HG02798 (cell line): ENCODE measurements around the gene DMXL1.
"Not testable (repeated sequence)": the region's sequence is repeated elsewhere in the genome, so short reads cannot be mapped to it uniquely, and the experiment has no call there.

Experiments
- ATAC-seq: cut with Tn5 transposase; IDR thresholded peaks from one replicate; pipeline ENCODE4 v1.9.1; 2021; ENCODE audit warnings: mild to moderate bottlenecking; ENCODE audit not compliant: unreplicated experiment, poor library complexity

DMXL1 gene

DNA sequence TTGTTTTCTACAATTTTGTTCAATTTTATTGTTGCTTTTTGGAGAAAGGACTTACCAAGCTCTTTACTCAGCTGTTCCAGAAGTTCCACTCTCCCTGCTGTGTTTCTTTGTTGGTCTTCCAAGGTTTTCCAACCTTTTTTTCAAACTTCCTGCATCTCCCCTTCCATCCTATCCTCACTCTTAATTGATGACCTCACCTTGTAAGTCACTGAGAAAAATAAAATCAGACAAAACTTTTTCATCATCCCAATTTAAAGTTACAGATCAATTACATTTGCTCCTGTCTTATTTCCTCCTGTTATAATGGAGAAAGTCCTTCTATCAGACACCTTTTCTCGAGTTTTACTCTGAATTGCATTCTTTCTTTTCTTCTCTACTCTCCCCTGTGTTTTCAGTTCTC lies 121.1 kb downstream of the DMXL1 start:
- ATAC-seq, result no peak

DNA sequence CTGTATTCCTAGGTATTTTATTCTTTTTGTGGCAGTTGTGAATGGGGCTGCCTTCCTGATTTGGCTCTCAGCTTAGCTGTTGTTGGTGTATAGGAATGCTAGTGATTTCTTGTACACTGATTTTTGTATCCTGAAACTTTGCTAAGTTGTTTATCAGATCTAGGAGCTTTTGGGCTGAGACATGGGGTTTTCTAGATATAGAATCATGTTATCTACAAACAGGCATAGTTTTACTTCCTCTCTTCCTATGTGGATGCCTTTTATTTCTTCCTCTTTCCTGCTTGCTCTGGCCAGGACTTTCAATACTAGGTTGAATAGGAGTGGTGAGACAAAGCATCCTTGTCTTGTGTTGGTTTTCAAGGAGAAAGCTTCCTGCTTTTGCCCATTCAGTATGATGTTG lies 129.9 kb downstream of the DMXL1 start:
- ATAC-seq, result no peak

DNA sequence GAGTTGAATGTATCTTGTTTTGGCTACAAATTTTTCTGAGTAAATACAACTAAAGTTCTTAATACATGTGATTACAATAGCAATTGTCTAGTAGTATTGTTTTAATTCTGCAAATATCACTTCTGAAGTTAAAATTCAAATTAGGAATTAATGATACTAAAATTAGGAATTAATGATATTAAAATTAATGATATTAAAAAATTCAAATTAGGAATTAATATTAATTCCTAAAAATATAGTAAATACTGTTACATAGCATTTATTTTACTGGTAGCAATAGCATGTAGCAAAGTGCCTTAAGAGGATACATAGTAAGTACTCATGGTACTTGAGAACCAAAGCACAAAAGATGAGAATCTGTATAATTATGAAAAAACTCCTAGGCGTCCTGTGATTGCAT lies 136.2 kb downstream of the DMXL1 start:
- no peak for ATAC-seq

DNA sequence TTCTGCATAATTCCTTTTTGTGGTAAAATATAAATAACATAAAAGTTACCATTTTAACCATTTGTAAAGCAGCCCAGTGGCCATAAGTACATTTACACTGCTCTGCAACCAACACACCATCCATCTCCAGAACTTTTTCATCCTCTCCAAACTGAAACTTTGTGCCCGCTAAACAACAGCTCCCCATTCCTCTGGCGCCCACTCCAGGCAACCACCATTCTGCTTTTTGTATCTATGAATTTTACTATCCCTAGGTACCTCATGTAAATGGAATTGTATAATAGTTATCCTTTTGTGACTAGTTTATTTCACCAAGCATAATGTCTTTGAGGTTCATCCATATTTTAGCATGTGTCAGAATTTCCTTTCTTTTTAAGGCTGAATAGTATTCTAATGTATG lies 141.1 kb downstream of the DMXL1 start:
- ATAC-seq, result no peak

DNA sequence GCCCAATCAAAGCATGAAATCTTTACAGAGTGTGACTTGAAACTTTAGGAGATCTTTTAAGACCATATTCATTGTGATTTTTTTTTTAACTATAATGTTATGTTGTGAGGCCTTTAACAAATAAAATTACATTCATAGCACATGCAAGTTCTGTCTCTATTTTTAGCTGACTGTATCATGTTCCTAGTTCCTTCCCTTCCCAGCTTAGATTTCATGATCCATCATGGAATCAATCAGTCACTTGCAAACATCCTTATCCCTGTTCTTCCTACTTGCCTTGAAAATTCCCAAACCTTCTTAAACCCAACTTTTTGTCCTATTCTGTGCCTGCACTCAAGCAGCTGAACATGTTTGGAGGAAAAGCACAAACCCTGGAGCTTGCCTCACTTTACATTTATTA lies 141.8 kb downstream of the DMXL1 start:
- ATAC-seq, result no peak

DNA sequence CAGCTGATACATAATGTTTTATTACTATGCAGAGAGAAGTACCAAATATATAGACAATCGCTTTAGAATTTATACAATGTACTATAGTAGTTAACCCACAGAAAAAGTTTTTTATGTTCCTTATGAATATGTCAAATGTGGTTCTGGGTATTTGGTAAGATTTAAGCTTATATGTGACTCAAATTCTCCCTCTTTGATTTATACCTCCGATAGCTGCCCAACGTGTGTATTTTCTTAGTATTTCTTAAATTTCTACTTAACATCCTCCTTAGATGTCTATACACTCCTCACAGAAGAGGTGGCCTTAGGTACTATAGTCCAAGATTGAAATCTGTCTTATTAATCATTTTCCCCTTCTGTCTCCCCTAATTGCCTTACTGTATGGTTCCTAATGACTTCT lies 146.3 kb downstream of the DMXL1 start:
- no peak for ATAC-seq

DNA sequence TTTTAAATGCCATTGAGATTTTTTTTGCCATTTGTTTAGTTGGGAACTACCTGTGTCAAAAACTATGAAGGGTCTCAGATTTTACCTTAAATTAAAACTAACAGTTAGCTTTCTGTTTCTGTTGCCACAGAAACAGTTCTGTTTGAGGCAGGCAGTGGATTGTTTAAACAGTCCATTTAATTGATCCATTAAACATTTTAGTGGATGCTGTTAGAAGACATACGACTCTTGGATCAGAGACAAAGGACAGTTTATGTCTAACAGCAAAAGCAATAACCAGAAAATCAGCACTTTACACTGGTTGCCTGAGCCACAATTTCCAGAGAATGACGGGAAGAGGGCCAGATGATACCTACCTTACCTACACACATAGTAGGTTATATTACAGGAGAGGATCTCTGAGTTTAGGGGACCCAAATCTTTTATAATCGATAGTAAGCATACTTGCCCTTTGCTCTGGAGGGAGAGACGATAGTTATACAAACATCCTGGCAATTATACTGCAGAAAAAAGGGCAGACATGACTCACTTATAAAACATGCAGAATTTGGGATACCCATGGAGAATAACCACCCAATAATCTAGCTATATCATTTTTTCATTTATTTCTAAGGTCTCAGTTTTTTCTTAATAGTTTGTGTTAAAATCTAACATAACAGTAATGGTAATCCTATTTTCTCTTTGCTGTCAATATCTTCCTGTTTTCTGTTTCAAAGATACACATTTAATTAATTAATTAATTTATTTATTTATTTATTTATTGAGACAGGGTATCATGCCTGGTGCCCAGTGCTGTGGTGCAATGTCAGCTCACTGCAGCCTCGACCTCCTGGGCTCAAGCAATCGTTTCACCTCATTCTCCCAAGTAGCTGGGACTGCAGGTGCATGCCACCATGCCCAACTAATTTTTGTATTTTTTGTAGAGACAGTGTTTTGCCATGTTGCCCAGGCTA lies 148.2 kb downstream of the DMXL1 start:
- no peak for ATAC-seq

DNA sequence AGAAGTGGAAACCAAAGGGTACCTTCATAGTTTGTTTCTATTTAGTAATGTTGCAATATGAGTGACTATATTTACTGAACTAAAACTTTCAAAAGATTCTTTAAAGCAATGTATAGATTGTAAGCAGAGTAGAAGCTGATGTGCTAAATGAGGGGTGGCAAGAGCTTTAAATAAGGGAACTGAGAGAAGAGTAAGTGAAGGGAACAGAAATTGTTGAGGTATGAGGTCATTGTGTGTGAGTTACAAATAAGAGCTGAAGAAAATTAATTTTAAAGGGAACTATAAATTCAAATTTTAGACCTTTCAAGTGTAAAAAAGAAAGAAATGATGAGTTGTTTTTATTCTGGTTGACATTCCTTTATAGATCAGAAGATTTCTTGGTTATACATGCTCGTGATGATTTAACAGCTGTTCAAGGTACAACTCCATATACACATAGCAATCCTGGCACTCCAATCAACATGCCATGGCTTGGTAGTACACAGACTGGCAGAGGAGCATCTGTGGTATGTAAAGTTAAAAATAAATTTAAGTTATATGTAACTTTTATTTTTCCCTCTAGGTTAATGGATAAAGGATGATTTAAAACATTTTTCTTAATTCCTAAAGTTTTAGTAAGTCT lies 149.8 kb downstream of the DMXL1 start:
- peak; percentile 90 for ATAC-seq

DNA sequence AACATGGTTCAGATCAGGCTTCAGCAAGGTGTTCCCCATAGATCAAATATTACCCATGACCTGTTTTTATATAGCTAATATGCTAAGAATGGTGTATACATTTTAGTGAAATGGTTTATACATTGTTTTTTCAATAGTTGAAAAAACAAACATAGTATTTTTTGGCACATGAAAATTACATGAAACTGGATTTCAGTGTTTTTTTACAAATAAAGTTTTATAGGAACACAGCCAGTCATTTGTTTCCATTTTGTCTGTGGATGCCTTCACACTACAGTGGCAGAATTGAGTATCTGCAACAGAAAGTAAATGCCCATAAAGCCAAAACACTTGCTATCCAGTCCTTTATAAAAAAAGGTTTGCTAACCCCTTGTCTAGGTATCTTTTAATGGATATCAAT lies 150.4 kb downstream of the DMXL1 start:
- ATAC-seq, result no peak

DNA sequence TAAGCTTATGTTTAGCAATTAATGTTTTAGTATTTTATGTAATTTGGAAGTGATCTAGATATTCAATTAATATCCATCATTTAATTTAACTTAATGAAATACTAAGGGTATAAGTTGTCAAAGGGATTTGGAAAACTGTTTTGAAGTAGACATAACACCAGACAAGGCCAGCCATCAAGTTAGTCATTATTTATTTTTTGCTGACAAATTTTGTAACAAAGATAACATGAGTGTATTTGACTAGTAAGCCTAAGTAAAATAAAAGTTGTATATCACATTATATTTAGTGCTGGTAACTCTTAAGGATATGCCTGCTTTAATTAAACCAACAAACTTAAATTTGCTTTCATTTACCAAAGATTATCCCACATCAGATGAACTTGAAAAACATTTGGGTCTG lies 159.1 kb downstream of the DMXL1 start:
- no peak for ATAC-seq

DNA sequence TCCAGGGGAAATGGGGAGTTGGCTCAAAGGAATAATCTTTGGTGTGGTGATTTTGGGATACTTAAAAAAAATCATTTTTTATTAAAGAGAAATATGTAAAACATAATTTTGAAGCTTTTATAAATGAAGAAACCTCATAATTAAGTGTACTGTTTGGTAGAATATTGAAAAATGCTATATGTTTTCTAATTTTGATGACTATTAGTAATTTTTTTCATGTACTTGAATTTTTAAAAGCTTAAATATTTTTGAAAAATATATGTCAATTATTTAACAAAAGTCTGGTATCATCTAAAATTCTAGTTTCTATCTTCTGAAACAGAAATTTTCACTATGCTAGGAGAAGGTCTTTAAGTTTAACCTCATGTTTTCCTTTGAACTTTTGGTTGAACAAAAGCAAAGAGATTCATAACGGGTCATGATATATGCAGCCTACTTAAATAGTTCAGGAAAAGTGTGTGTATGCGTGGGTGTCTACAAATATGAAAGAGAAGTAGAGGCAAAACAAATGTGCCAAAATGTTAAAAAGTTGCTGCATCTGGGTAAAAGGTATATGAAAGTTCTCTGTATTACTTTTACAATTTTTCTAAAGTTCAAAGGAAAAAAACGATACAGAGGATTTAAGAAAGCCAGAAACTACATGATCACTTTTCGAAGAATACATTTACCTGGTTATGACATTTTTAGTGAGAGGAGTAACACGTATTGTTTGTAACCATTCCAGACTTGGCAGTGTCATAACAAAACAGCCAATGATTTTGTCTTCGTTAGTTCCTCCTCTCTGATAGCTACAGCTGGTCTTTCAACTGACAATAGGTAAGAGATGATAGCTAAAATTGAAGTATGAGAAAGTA lies 167.6 kb downstream of the DMXL1 start:
- ATAC-seq, result no peak

DNA sequence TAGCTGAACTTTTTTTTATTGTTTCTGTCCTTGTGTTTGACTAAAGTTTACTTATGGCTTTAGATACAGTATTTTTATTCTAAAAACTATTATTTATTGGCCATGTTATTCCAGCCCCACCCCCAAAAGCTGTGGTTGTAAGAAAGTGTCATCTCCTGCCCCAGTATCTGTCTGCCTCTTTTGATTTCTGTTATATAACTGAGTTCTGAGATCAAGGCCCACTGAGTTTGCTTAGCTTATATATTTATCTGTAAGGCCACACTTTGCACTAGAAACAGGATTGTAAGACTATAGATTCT lies 168.2 kb downstream of the DMXL1 start:
- no peak for ATAC-seq

DNA sequence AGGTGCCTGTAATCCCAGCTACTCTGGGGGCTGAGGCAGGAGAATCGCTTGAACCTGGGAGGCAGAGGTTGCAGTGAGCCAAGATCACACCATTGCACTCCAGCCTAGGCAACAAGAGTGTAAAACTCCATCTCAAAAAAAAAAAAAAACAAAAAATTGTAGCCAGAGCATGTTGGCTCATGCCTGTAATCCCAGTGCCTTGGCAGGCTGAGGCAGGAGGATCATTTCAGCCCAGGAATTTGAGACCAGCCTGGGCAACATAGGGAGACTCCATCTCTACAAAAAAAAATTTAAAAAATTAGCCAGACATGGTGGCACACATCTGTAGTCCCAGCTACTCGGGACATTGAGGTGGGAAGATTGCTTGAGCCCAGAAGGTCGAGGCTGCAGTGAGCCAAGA lies 168.9 kb downstream of the DMXL1 start:
- ATAC-seq, result not testable (repeated sequence)

DNA sequence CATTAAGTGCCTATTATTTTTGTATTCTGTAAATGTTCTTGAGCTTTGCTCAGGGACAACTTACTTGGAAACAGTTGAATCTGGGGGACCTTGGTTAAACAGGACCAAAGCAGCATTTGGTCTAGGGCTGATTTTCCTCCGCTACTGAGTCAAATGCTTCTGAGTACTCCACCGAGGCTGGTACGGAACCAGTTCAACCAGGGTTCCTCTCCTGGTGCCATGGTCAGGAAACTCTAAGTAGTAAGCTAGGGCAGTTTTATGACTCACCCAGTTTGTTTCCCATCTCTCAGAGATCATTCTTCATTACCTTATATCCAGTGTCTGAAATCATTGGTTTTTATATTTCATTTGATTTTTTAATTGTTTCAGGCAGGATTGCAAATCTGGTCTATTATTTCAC lies 173.0 kb downstream of the DMXL1 start:
- no peak for ATAC-seq

DNA sequence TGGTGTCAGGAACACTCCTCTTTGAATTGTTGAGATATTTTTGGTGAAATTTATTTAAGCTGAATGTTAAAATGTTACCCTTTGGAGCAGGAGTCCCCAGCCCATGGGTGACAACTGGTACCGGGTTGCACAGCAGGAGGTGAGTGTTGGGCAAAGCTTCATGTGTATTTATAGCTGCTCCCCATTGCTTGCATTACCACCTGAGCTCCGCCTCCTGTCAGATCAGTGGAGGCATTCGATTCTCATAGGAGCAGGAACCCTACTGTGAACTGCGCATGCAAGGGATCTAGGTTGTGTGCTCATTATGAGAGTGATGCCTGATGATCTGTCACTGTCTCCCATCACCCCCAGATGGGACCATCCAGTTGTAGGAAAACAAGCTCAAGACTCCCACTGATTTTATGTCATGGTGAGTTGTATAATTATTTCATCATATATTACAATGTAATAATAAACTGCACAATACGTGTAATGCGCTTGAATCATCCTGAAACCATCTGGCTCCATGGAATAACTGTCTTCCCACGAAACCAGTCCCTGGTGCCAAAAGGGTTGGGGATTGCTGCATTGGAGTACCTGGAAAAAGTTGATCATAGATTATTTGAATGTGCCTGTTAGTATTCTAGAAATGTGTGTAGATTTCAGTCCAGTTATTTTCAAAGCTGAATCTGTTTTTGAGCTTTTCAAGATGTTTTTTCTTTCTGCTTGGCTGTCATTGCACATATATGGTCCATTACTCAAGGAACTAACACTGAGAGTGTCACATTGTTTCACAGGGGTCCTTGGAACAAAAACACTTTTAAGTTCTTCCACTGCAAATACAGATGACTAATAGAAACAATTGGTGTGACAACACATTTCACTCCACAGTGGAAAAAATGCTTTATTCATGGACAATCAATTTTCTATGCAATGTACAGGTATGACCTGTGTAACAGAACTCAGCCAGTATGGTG lies 180.3 kb downstream of the DMXL1 start:
- no peak for ATAC-seq

DNA sequence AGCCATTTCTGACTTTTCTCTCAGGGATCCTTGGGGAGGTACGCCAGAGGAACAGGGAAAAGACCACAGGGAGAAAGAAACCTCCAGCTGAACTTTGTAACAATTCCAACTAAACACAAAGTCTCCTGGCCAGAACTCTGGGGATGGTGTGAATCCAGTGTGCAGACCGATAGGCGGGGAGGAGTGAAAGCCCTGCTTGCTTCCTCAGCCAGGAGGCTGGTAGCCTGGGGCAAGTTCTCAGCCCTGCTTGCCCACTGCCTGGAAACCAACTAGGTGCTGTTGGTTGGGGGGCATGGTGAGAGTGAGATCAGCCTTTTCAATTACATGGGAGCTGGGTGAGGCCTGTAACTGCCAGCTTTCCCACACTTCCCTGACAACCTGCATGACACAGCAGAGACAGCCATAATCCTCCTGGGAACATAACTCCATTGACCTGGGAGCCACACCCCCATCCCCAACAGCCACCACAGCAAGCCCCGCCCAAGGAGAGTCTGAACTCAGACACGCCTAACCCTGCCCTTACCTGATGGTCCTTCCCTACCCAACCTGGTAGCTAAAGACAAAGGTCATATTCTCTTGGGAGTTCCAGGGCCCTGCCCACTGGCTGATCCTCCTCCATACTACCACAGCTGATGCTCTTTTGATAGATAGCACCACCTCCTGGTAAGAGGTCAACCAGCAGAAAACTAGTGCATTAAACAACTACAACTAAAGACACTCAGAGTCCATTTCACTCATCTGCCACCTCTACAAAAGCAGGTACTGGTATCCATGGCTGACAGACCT lies 184.9 kb downstream of the DMXL1 start:
- ATAC-seq, result no peak

DNA sequence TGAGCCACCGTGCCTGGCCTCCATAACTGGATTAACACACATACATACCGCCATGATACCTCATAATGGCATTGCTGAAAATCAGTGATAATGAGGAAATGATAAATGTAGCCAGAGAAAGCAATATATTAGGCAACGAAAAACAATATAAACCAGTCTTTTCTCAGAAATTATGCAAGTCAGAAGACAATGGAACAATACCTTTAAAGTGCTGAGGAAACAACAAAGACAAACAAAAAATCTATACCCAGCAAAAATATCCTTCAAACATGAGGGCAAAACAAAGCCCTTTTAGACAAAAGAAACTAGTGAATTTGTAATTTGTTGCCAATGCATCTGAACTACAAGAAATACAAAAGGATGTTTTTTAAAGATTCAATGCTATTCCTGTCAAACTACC lies 186.7 kb downstream of the DMXL1 start:
- ATAC-seq, result no peak

DNA sequence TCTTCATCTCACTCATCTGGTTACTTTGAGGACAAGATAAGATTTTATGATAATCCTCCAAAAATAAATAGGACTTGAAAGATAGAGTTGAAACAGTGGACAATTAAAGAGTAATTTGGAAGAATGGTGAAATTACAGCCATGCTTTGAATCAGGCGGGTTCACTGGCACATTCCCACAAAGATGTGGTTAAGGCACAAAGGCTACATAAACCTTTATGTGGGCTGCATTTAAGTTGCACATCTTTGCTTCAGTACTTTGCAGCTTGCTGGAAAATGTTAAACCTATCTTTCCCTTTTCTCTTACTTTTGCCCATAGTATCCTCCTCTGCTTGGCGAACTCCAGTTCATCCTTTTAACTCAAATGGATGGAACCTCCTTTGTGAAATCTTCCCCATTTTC lies 192.8 kb downstream of the DMXL1 start:
- ATAC-seq, result no peak

DNA sequence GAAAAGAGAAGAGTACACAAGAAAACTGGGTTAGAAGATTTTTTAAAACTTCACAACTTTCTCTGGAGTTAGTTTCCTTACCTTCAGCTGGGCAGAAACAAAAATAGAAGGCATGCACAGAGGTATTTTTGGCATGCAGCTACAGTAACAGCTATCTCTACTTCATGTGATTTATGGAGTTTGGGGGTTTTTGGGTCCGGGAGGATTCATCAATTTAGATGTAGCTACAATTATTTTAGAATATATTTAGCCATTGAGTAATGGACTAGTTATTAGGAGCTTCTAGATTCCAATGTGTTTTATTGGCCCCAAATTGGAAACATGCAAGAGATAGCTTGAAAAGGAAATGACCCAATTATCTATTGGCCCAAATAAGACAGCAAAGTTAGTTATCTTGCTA lies 193.3 kb downstream of the DMXL1 start:
- ATAC-seq, result no peak
